Epithelial cell of esophagus (primary cell): Measurements from ENCODE around the gene HTR6.

Experiments
- DNase-seq: peaks from one replicate; pipeline ENCODE4 v3.0.0; 2010; ENCODE audit warnings: low read depth
- H3K4me3 ChIP-seq: 2 replicates; pipeline ENCODE4 v1.5.1; 2011; ENCODE audit warnings: mild to moderate bottlenecking, low read length, control low read depth
- TF ChIP-seq, protein P1 (sequence below): IDR thresholded peaks from 2 replicates; pipeline ENCODE4 v1.5.1; 2011; ENCODE audit warnings: low read depth, mild to moderate bottlenecking, low read length, control low read depth, inconsistent platforms; ENCODE audit not compliant: insufficient read depth; ENCODE audit errors: missing control alignments

HTR6 gene

GRCh38 chr1:19664453-19665185 lies at the start of gene HTR6:
TSS of gene HTR6 (plus strand) at chr1:19664875. CDS start at chr1:19665754, 879 bp downstream.
- TF ChIP-seq, protein P1, sequence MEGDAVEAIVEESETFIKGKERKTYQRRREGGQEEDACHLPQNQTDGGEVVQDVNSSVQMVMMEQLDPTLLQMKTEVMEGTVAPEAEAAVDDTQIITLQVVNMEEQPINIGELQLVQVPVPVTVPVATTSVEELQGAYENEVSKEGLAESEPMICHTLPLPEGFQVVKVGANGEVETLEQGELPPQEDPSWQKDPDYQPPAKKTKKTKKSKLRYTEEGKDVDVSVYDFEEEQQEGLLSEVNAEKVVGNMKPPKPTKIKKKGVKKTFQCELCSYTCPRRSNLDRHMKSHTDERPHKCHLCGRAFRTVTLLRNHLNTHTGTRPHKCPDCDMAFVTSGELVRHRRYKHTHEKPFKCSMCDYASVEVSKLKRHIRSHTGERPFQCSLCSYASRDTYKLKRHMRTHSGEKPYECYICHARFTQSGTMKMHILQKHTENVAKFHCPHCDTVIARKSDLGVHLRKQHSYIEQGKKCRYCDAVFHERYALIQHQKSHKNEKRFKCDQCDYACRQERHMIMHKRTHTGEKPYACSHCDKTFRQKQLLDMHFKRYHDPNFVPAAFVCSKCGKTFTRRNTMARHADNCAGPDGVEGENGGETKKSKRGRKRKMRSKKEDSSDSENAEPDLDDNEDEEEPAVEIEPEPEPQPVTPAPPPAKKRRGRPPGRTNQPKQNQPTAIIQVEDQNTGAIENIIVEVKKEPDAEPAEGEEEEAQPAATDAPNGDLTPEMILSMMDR, result no peak
- no peak for DNase-seq
- no peak within 1 kb of the TSS for H3K4me3 ChIP-seq

GRCh38 chr1:19615438-19615837 lies 49.2 kb upstream of the HTR6 start:
- DNase-seq, result no peak
- no peak overlapping the region for H3K4me3 ChIP-seq
- TF ChIP-seq, protein P1, result no peak

- TF ChIP-seq, protein P1, result no peak
- DNase-seq, result peak; percentile 37
- no peak overlapping the region for H3K4me3 ChIP-seq
Measured at GRCh38 chr1:19616489-19616888, 48.2 kb upstream of the HTR6 start.

DNA sequence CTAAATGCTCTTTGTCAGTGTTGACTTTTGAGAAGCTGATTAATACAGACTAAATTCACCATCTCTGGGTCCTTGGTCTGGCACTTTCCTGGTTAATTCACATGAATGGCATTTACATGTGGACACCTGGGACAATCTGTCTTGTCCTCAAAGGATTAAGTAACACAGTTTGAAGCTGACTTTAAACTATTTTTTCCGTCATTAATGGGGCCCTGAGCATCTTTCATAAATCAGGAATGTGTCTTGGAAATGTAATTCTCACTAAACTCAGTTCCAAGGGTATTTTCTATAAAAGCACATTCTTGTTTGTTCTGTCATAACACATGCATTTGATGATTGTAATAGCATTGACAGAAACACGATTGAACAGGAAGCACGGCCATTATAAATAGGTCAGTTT lies 47.3 kb upstream of the HTR6 start:
- TF ChIP-seq, protein P1, result no peak

GRCh38 chr1:19618428-19618827 lies 46.2 kb upstream of the HTR6 start:
- TF ChIP-seq, protein P1, result no peak
- peak; percentile 85 for DNase-seq
- H3K4me3 ChIP-seq, result no peak overlapping the region

More for the DNA sequence above, 47.3 kb upstream of the HTR6 start:
- no peak overlapping the region for H3K4me3 ChIP-seq
- DNase-seq, result no peak

- DNase-seq, result no peak
- TF ChIP-seq, protein P1, result no peak
- H3K4me3 ChIP-seq, result no peak overlapping the region
Measured at GRCh38 chr1:19619697-19620384, 44.8 kb upstream of the HTR6 start.
